Ramos (cell line): Measurements from ENCODE around the gene DNAH11.

ENCODE experiments used
- in situ Hi-C: fragments of 300-500 bp; cut with MboI; formaldehyde crosslinking; loops from one replicate; pipeline ENCODE4 v1.14.3; 2022; ENCODE audit warnings: low sequenced_read_pairs; ENCODE audit not compliant: unreplicated experiment

Gene DNAH11

GRCh38 chr7:21550076-21550475 lies 7.2 kb downstream of the DNAH11 start:
- in situ Hi-C loops = no loop called here

GRCh38 chr7:21550821-21551531 lies 8.1 kb downstream of the DNAH11 start:
- in situ Hi-C loops = no loop called here

GRCh38 chr7:21562385-21562784 lies 19.5 kb downstream of the DNAH11 start:
- in situ Hi-C loops = no loop called here

- in situ Hi-C loops = no loop called here
These were observed 22.8 kb downstream of the DNAH11 start for GRCh38 chr7:21565614-21566013.

GRCh38 chr7:21566094-21566493 lies 23.3 kb downstream of the DNAH11 start:
- in situ Hi-C loops = no loop called here

GRCh38 chr7:21568762-21569161 lies 25.9 kb downstream of the DNAH11 start:
- in situ Hi-C loops = no loop called here

GRCh38 chr7:21572331-21573313 lies 29.8 kb downstream of the DNAH11 start:
- in situ Hi-C loops = no loop called here

- in situ Hi-C loops = no loop called here
These were observed 36.7 kb downstream of the DNAH11 start for GRCh38 chr7:21579341-21580072.

GRCh38 chr7:21580073-21580521 lies 37.3 kb downstream of the DNAH11 start:
- in situ Hi-C loops = no loop called here

- in situ Hi-C loops = no loop called here
These were observed 42.4 kb downstream of the DNAH11 start for GRCh38 chr7:21585070-21585724.

GRCh38 chr7:21587139-21587784 lies 44.4 kb downstream of the DNAH11 start:
- in situ Hi-C loops = no loop called here

GRCh38 chr7:21596801-21597200 lies 54.0 kb downstream of the DNAH11 start:
- in situ Hi-C loops = no loop called here

- in situ Hi-C loops = no loop called here
These were observed 60.6 kb downstream of the DNAH11 start for GRCh38 chr7:21603462-21603861.

- in situ Hi-C loops = no loop called here
These were observed 61.3 kb downstream of the DNAH11 start for GRCh38 chr7:21603972-21604749.

- in situ Hi-C loops = no loop called here
These were observed 62.3 kb downstream of the DNAH11 start for GRCh38 chr7:21605008-21605585.

- in situ Hi-C loops = no loop called here
These were observed 65.6 kb downstream of the DNAH11 start for GRCh38 chr7:21608465-21608864.

GRCh38 chr7:21611129-21611528 lies 68.3 kb downstream of the DNAH11 start:
- in situ Hi-C loops = no loop called here

- in situ Hi-C loops = no loop called here
These were observed 73.3 kb downstream of the DNAH11 start for GRCh38 chr7:21616091-21616490.
